Prostate gland (tissue), 2 donors: ENCODE data around the gene AMN1. TPM values are rescaled to one million over a fixed set of nuclear protein-coding genes. Genes with fewer than 3 reads are reported as not detected.

Experiments
- DNase-seq: peaks from one replicate; pipeline ENCODE4 v3.0.0-alpha.2; 2019; ENCODE audit warnings: low spot score
- H3K27ac ChIP-seq, 2 donors: fragments of 200-600 bp; sonication (generic); 2 replicates each; pipeline ENCODE4 v1.5.1; 2017 to 2019
- H3K27me3 ChIP-seq: fragments of 200-600 bp; sonication (generic); replicated peaks from 2 replicates; pipeline ENCODE4 v1.5.1; 2019; ENCODE audit not compliant: insufficient read depth
- H3K36me3 ChIP-seq, 2 donors: fragments of 200-600 bp; sonication (generic); 1 replicate in 1 of 2; 2 replicates in 1 of 2; pipeline versions ENCODE4 v1.5.1 to v1.8.1; 2017 to 2019
- H3K4me1 ChIP-seq: fragments of 200-600 bp; sonication (generic); replicated peaks from 2 replicates; pipeline ENCODE4 v1.5.1; 2019
- H3K4me3 ChIP-seq, 2 donors: fragments of 200-600 bp; sonication (generic); 2 replicates each; pipeline ENCODE4 v1.5.1; 2017 to 2019
- H3K9me3 ChIP-seq: fragments of 200-600 bp; sonication (generic); 2 replicates; pipeline ENCODE4 v1.5.1; 2017
- CTCF ChIP-seq, 4 experiments: fragments of 200-600 bp in 2 of 4; fragments of 450-650 bp in 2 of 4; sonication (generic) in 2 of 4; IDR thresholded peaks; 1 replicate in 3 of 4; 2 replicates in 1 of 4; pipeline ENCODE4 v1.5.1; 2016 to 2019; ENCODE audit warnings: antibody characterized with exemption in 4 of 4, mild to moderate bottlenecking in 2 of 4, moderate library complexity in 2 of 4
- POLR2A ChIP-seq: fragments of 450-650 bp; IDR thresholded peaks from one replicate; pipeline ENCODE4 v1.6.1; 2016; ENCODE audit warnings: antibody characterized with exemption, mild to moderate bottlenecking
- POLR2AphosphoS5 ChIP-seq: sonication (generic); formaldehyde crosslinking; IDR thresholded peaks from one replicate; pipeline ENCODE4 v1.6.1; 2017; ENCODE audit warnings: antibody characterized with exemption
- WGBS: methylation state at CpG from one replicate; pipeline ENCODE4 v1.1.5; 2018; 5-methylcytosine and 5-hydroxymethylcytosine counted together
- intact Hi-C: fragments of 100-400 bp; cut with DNase I; formaldehyde crosslinking; loops from one replicate; pipeline ENCODE4 v1.14.2; 2022
- total RNA-seq, 2 donors: library from RNA; depleted of rRNA; stranded (reverse); fragments of >200 nt; gene quantifications; one replicate each; pipeline ENCODE4 v1.1.0, GENCODE V29; 2016

Gene AMN1
- total RNA-seq, 2 donors from 2014 or later = 11.9 to 31.9 TPM

DNA sequence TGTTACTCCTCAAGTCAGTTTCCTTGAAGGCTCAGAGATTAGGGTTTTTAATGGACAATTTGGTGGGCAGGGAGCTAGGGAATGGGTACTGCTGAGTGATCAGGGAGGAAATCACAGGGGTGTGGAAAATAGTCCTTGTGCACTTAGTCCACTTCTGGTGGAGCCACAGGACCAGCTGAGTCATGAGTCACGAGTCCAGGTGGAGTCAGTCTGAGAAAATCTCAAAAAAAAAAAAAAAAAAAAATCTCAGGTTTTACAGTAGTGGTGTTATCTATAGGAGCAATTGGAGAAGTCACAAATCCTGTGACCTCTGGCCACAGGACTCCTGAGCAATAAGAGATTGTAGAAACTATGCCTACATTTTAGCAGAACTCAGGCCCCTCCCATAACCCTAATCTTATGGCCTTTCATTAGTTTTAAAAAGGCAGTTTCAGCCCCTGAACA, 28.2 kb upstream of the AMN1 start:
- DNase-seq = no peak
- Histone ChIP-seq H3K4me1 (no peaks in the 10 kb centered on the region), H3K9me3 (no peaks in the 10 kb centered on the region), H3K27ac (no peak overlapping the region), H3K4me3 (no peak overlapping the region), H3K36me3 (no peaks in the 10 kb centered on the region), H3K27me3 (no peaks in the 10 kb centered on the region)
- WGBS = 89% methylated on average over 1 of the region's 1 CpG
- intact Hi-C loops = no loop called here
- TF ChIP-seq POLR2A = no peak
- no peak for TF ChIP-seq POLR2AphosphoS5
- no peak for TF ChIP-seq CTCF (IDR thresholded peaks at IDR 0.05)

- no peaks in the 10 kb centered on the region for H3K9me3 ChIP-seq
- H3K36me3 ChIP-seq = no peaks in the 10 kb centered on the region
- 81% methylated on average over 4 of the region's 4 CpGs for WGBS
- no peaks in the 10 kb centered on the region for H3K27me3 ChIP-seq
- intact Hi-C loops = no loop called here
- TF ChIP-seq POLR2A (no peak), CTCF (IDR thresholded peaks at IDR 0.05) (no peak), POLR2AphosphoS5 (no peak)
- no peak overlapping the region for H3K4me3 ChIP-seq
- no peak for DNase-seq
- no peaks in the 10 kb centered on the region for H3K4me1 ChIP-seq
- H3K27ac ChIP-seq = no peak overlapping the region
Observed at GRCh38 chr12:31752450-31752849, 23.6 kb upstream of the AMN1 start.

- no peak overlapping the region for H3K4me3 ChIP-seq
- no peak overlapping the region for H3K27ac ChIP-seq
- no peaks in the 10 kb centered on the region for H3K9me3 ChIP-seq
- no peaks in the 10 kb centered on the region for H3K36me3 ChIP-seq
- no peaks in the 10 kb centered on the region for H3K27me3 ChIP-seq
- no peaks in the 10 kb centered on the region for H3K4me1 ChIP-seq
- 91% methylated on average over 2 of the region's 2 CpGs for WGBS
- TF ChIP-seq CTCF (IDR thresholded peaks at IDR 0.05) (no peak), POLR2A (no peak)
- no peak for DNase-seq
- intact Hi-C loops = no loop called here
Observed at GRCh38 chr12:31751085-31751484, 22.3 kb upstream of the AMN1 start.

DNA sequence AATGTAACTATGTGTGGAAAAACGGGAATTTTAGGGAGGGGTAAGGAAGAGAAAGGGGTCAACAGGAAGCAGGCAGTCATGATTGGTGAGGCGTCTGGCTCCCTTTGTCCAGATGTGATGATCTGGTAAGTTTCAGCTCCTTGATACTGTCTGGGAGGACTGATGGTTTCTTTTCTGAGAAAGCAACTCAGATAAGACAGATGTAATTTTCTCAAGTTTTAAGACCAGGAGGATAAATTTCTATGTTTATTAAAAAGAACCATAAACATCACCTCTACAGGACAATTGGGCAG, 21.9 kb upstream of the AMN1 start:
- Histone ChIP-seq H3K9me3 (no peaks in the 10 kb centered on the region), H3K4me3 (no peak overlapping the region), H3K27me3 (no peaks in the 10 kb centered on the region), H3K27ac (no peak overlapping the region), H3K4me1 (no peaks in the 10 kb centered on the region), H3K36me3 (no peaks in the 10 kb centered on the region)
- TF ChIP-seq CTCF (IDR thresholded peaks at IDR 0.05) (no peak), POLR2A (no peak), POLR2AphosphoS5 (no peak)
- 78% methylated on average over 2 of the region's 2 CpGs for WGBS
- intact Hi-C loops = no loop called here
- no peak for DNase-seq

DNA sequence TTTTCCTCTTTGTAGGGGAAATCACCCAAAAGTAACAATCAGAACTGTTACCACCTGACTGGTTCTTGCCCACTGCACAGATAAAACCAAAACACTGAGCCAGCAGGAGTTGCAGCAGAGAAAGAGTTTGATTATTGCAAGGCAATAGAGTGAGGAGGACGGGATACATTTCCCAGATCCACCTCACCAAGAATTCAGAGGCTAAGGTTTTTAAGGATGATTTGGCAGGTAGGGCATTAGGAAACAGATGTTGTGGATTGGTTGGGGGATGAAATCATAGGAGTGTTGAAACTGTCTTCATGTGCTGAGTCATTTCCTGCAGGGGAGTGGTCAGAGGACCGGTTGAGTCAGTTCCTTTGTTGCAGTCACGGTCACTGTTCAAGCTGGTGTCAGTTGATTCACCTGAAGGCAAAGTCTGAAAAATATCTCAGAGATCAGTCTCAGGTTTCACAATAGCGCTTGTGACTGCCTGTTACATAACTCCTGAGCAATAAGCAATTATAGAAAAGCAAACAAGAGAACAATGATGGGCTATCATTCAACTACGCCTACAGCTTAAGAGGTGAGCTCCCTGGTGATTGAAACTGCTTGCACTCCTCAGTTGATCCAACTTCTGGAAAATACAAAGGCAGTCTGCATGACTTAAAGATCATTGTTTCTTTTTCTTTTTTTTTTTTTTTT, 20.3 kb upstream of the AMN1 start:
- intact Hi-C loops = no loop called here
- TF ChIP-seq CTCF (IDR thresholded peaks at IDR 0.05) = peak in 1 of 4 experiments; percentile 5
- no peak for TF ChIP-seq POLR2A
- TF ChIP-seq POLR2AphosphoS5 = peak; percentile 97
- H3K9me3 ChIP-seq = no peaks in the 10 kb centered on the region
- 22% methylated on average over 5 of the region's 5 CpGs for WGBS
- H3K27me3 ChIP-seq = no peaks in the 10 kb centered on the region
- H3K27ac ChIP-seq = peak overlapping the region; percentile 57 to 61
- DNase-seq = peak; percentile 94
- H3K36me3 ChIP-seq = no peaks in the 10 kb centered on the region
- H3K4me3 ChIP-seq = no peak overlapping the region
- no peaks in the 10 kb centered on the region for H3K4me1 ChIP-seq
